SK-N-SH treated with all-trans-retinoic acid at 6 μM for 48 hours (cell line): Measurements from ENCODE around the gene THADA.

Experiments
- ATAC-seq: fragments of 200-7000 bp; cut with Tn5 transposase; 3 replicates; pipeline ENCODE4 v1.9.1; 2020; ENCODE audit warnings: mild to moderate bottlenecking, moderate library complexity
- ARNTL ChIP-seq: fragments of 450-650 bp; formaldehyde crosslinking; IDR thresholded peaks from 2 replicates; pipeline ENCODE4 v1.5.0; 2020; ENCODE audit warnings: low read depth, mild to moderate bottlenecking, moderate library complexity, borderline replicate concordance
- BACH2 ChIP-seq: fragments of 250-450 bp; sonication (Bioruptor Pico); IDR thresholded peaks from 2 replicates; pipeline ENCODE4 v1.9.0; 2021; ENCODE audit warnings: mild to moderate bottlenecking, borderline replicate concordance
- CSDC2 ChIP-seq: fragments of 250-450 bp; sonication (Bioruptor Pico); IDR thresholded peaks from 2 replicates; pipeline ENCODE4 v1.5.0; 2020; ENCODE audit warnings: mild to moderate bottlenecking, moderate library complexity
- ESRRG ChIP-seq: fragments of 250-450 bp; sonication (Bioruptor Pico); IDR thresholded peaks from 2 replicates; pipeline ENCODE4 v1.6.1; 2021; ENCODE audit warnings: mild to moderate bottlenecking
- GLIS3 ChIP-seq: fragments of 250-450 bp; sonication (Bioruptor Pico); IDR thresholded peaks from 2 replicates; pipeline ENCODE4 v1.5.0; 2020; ENCODE audit warnings: mild to moderate bottlenecking, moderate library complexity
- ISL1 ChIP-seq: fragments of 250-450 bp; sonication (Bioruptor Pico); IDR thresholded peaks from 2 replicates; pipeline ENCODE4 v2.1.2; 2022; ENCODE audit warnings: mild to moderate bottlenecking, moderate library complexity
- OSR1 ChIP-seq: fragments of 250-450 bp; sonication (Bioruptor Pico); IDR thresholded peaks from 2 replicates; pipeline ENCODE4 v1.8.0; 2022; ENCODE audit warnings: moderate library complexity, mild to moderate bottlenecking, inconsistent platforms
- PPARA ChIP-seq: fragments of 250-450 bp; sonication (Bioruptor Pico); IDR thresholded peaks from 2 replicates; pipeline ENCODE4 v1.5.0; 2020; ENCODE audit warnings: mild to moderate bottlenecking, borderline replicate concordance
- RARB ChIP-seq: fragments of 250-450 bp; sonication (Bioruptor Pico); IDR thresholded peaks from 2 replicates; pipeline ENCODE4 v1.8.0; 2021; ENCODE audit warnings: mild to moderate bottlenecking, moderate library complexity
- SNAI2 ChIP-seq: fragments of 250-450 bp; sonication (Bioruptor Pico); IDR thresholded peaks from 2 replicates; pipeline ENCODE4 v1.5.0; 2020; ENCODE audit warnings: mild to moderate bottlenecking, moderate library complexity
- TOX ChIP-seq: fragments of 250-450 bp; sonication (Bioruptor Pico); IDR thresholded peaks from 2 replicates; pipeline ENCODE4 v1.8.0; 2021; ENCODE audit warnings: mild to moderate bottlenecking, moderate library complexity, borderline replicate concordance
- ZC3H10 ChIP-seq: fragments of 250-450 bp; sonication (Bioruptor Pico); IDR thresholded peaks from 2 replicates; pipeline ENCODE4 v1.5.1; 2021; ENCODE audit warnings: mild to moderate bottlenecking, moderate library complexity
- ZFP3 ChIP-seq: fragments of 250-450 bp; sonication (Bioruptor Pico); IDR thresholded peaks from 2 replicates; pipeline ENCODE4 v1.5.0; 2020; ENCODE audit warnings: mild to moderate bottlenecking, moderate library complexity
- ZFP30 ChIP-seq: fragments of 450-650 bp; formaldehyde crosslinking; IDR thresholded peaks from 2 replicates; pipeline ENCODE4 v1.5.0; 2022; ENCODE audit warnings: mild to moderate bottlenecking, moderate library complexity
- ZNF565 ChIP-seq: fragments of 450-650 bp; formaldehyde crosslinking; conservative IDR thresholded peaks from 2 replicates; pipeline ENCODE4 v1.5.0; 2020; ENCODE audit warnings: low read depth, mild to moderate bottlenecking, moderate library complexity
- ZNF70 ChIP-seq: fragments of 450-650 bp; formaldehyde crosslinking; IDR thresholded peaks from 2 replicates; pipeline ENCODE4 v1.5.0; 2020; ENCODE audit warnings: mild to moderate bottlenecking, moderate library complexity
- ZNF8 ChIP-seq: fragments of 450-650 bp; formaldehyde crosslinking; IDR thresholded peaks from 2 replicates; pipeline ENCODE4 v1.5.0; 2020; ENCODE audit warnings: mild to moderate bottlenecking, moderate library complexity
- TF ChIP-seq, protein P1 (sequence below): fragments of 250-450 bp; sonication (Bioruptor Pico); IDR thresholded peaks from 2 replicates; pipeline ENCODE4 v1.5.1; 2020; ENCODE audit warnings: low read depth, mild to moderate bottlenecking, moderate library complexity
- TF ChIP-seq, protein P2 (sequence below): fragments of 250-450 bp; sonication (Bioruptor Pico); IDR thresholded peaks from 2 replicates; pipeline ENCODE4 v1.5.1; 2021; ENCODE audit warnings: mild to moderate bottlenecking, moderate library complexity
- TF ChIP-seq, protein P3 (sequence below): fragments of 250-450 bp; sonication (Bioruptor Pico); IDR thresholded peaks from 2 replicates; pipeline ENCODE4 v1.8.0; 2020; ENCODE audit warnings: mild to moderate bottlenecking, moderate library complexity, borderline replicate concordance
- TF ChIP-seq, protein P4 (sequence below): fragments of 250-450 bp; sonication (Bioruptor Pico); IDR thresholded peaks from 2 replicates; pipeline ENCODE4 v1.5.0; 2020; ENCODE audit warnings: mild to moderate bottlenecking, moderate library complexity
- TF ChIP-seq, protein P5 (sequence below): fragments of 250-450 bp; sonication (Bioruptor Pico); IDR thresholded peaks from 2 replicates; pipeline ENCODE4 v1.8.0; 2021; ENCODE audit warnings: low read depth, mild to moderate bottlenecking, moderate library complexity, borderline replicate concordance

The THADA gene

DNA sequence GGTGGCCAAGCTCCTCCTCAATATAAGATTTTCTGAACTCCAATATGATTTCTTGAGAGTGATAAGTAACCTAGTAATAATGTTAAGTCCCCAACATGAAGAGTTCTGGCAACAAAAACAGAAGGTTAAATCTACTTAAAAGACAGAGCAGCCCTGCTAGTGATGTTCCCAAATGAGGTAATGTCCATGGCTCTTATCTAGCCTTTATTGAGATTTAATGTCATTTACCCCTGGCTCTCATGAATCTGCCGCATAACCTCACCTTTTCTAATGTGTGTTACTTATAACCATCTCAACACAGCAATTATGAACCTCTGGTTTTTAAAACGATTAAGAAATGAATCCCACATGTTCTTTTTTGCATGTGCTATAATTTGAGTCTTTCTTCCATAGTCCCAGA is 201.9 kb downstream of the THADA start (continued):
- TF ChIP-seq, protein P1, sequence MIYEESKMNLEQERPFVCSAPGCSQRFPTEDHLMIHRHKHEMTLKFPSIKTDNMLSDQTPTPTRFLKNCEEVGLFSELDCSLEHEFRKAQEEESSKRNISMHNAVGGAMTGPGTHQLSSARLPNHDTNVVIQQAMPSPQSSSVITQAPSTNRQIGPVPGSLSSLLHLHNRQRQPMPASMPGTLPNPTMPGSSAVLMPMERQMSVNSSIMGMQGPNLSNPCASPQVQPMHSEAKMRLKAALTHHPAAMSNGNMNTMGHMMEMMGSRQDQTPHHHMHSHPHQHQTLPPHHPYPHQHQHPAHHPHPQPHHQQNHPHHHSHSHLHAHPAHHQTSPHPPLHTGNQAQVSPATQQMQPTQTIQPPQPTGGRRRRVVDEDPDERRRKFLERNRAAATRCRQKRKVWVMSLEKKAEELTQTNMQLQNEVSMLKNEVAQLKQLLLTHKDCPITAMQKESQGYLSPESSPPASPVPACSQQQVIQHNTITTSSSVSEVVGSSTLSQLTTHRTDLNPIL, result peak; percentile 97
- TF ChIP-seq BACH2 (no peak), ESRRG (no peak)
- TF ChIP-seq, all 23 proteins: peak for 13

DNA sequence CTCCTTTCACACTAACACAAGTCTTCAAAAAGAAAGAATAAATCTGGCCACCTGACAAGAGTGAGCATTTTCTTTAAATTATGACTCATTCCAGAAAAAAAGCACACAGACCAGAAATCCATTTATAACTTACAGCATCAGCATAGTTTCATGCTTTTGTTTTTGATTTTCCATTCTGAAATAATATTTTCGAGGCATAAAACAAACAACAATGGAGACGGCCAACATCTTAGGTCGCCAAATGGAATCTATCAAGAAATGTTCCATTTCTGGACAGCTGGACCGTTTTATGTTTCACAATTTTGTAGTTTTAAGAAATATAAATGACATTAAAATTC is 204.0 kb downstream of the THADA start:
- ATAC-seq, result peak; percentile 70
- TF ChIP-seq ZNF565 (CRISPR knock-in tag) (no peak), PPARA (CRISPR knock-in tag) (no peak), RARB (CRISPR knock-in tag) (no peak), CSDC2 (CRISPR knock-in tag) (no peak), ESRRG (no peak), TOX (CRISPR knock-in tag) (0 out of 2 replicates have a peak, but pooled peaks have one; percentile 18), GLIS3 (CRISPR knock-in tag) (no peak), OSR1 (CRISPR knock-in tag) (no peak), BACH2 (no peak), ZNF8 (CRISPR knock-in tag) (peak; percentile 11; the same call in 1 of the 2 replicates), ZNF70 (CRISPR knock-in tag) (no peak), ISL1 (CRISPR knock-in tag) (peak; percentile 46; the same call in 1 of the 2 replicates), ZFP30 (CRISPR knock-in tag) (no peak), ARNTL (CRISPR knock-in tag) (no peak), SNAI2 (CRISPR knock-in tag) (no peak), ZFP3 (no peak), ZC3H10 (no peak)
- TF ChIP-seq, protein P2, sequence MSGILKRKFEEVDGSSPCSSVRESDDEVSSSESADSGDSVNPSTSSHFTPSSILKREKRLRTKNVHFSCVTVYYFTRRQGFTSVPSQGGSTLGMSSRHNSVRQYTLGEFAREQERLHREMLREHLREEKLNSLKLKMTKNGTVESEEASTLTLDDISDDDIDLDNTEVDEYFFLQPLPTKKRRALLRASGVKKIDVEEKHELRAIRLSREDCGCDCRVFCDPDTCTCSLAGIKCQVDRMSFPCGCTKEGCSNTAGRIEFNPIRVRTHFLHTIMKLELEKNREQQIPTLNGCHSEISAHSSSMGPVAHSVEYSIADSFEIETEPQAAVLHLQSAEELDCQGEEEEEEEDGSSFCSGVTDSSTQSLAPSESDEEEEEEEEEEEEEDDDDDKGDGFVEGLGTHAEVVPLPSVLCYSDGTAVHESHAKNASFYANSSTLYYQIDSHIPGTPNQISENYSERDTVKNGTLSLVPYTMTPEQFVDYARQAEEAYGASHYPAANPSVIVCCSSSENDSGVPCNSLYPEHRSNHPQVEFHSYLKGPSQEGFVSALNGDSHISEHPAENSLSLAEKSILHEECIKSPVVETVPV (CRISPR knock-in tag), result no peak
- TF ChIP-seq, protein P3, sequence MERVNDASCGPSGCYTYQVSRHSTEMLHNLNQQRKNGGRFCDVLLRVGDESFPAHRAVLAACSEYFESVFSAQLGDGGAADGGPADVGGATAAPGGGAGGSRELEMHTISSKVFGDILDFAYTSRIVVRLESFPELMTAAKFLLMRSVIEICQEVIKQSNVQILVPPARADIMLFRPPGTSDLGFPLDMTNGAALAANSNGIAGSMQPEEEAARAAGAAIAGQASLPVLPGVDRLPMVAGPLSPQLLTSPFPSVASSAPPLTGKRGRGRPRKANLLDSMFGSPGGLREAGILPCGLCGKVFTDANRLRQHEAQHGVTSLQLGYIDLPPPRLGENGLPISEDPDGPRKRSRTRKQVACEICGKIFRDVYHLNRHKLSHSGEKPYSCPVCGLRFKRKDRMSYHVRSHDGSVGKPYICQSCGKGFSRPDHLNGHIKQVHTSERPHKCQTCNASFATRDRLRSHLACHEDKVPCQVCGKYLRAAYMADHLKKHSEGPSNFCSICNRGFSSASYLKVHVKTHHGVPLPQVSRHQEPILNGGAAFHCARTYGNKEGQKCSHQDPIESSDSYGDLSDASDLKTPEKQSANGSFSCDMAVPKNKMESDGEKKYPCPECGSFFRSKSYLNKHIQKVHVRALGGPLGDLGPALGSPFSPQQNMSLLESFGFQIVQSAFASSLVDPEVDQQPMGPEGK, result no peak
- TF ChIP-seq, protein P4, sequence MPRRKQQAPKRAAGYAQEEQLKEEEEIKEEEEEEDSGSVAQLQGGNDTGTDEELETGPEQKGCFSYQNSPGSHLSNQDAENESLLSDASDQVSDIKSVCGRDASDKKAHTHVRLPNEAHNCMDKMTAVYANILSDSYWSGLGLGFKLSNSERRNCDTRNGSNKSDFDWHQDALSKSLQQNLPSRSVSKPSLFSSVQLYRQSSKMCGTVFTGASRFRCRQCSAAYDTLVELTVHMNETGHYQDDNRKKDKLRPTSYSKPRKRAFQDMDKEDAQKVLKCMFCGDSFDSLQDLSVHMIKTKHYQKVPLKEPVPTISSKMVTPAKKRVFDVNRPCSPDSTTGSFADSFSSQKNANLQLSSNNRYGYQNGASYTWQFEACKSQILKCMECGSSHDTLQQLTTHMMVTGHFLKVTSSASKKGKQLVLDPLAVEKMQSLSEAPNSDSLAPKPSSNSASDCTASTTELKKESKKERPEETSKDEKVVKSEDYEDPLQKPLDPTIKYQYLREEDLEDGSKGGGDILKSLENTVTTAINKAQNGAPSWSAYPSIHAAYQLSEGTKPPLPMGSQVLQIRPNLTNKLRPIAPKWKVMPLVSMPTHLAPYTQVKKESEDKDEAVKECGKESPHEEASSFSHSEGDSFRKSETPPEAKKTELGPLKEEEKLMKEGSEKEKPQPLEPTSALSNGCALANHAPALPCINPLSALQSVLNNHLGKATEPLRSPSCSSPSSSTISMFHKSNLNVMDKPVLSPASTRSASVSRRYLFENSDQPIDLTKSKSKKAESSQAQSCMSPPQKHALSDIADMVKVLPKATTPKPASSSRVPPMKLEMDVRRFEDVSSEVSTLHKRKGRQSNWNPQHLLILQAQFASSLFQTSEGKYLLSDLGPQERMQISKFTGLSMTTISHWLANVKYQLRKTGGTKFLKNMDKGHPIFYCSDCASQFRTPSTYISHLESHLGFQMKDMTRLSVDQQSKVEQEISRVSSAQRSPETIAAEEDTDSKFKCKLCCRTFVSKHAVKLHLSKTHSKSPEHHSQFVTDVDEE (CRISPR knock-in tag), result no peak
- TF ChIP-seq, protein P1, result no peak
- TF ChIP-seq, protein P5, sequence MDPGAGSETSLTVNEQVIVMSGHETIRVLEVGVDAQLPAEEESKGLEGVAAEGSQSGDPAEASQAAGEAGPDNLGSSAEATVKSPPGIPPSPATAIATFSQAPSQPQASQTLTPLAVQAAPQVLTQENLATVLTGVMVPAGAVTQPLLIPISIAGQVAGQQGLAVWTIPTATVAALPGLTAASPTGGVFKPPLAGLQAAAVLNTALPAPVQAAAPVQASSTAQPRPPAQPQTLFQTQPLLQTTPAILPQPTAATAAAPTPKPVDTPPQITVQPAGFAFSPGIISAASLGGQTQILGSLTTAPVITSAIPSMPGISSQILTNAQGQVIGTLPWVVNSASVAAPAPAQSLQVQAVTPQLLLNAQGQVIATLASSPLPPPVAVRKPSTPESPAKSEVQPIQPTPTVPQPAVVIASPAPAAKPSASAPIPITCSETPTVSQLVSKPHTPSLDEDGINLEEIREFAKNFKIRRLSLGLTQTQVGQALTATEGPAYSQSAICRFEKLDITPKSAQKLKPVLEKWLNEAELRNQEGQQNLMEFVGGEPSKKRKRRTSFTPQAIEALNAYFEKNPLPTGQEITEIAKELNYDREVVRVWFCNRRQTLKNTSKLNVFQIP, result no peak
